GM12864 (cell line): ENCODE results near the gene GSTO1.

Experiments used
- DNase-seq: peaks from one replicate; pipeline ENCODE4 v3.0.0-alpha.2; 2011; ENCODE audit warnings: low read depth
- H3K4me3 ChIP-seq: 2 replicates; pipeline ENCODE4 v1.5.1; 2011; ENCODE audit warnings: mild to moderate bottlenecking, low read depth, low read length, control low read depth
- TF ChIP-seq, protein P1 (sequence below): IDR thresholded peaks from 2 replicates; pipeline ENCODE4 v1.5.1; 2011; ENCODE audit warnings: low read depth, mild to moderate bottlenecking, moderate library complexity, low read length, control low read depth, inconsistent platforms; ENCODE audit errors: missing control alignments

The GSTO1 gene

GRCh38 chr10:104264783-104265182 is 10.1 kb downstream of the GSTO1 start:
- H3K4me3 ChIP-seq, result no peak overlapping the region
- no peak for DNase-seq
- TF ChIP-seq, protein P1, sequence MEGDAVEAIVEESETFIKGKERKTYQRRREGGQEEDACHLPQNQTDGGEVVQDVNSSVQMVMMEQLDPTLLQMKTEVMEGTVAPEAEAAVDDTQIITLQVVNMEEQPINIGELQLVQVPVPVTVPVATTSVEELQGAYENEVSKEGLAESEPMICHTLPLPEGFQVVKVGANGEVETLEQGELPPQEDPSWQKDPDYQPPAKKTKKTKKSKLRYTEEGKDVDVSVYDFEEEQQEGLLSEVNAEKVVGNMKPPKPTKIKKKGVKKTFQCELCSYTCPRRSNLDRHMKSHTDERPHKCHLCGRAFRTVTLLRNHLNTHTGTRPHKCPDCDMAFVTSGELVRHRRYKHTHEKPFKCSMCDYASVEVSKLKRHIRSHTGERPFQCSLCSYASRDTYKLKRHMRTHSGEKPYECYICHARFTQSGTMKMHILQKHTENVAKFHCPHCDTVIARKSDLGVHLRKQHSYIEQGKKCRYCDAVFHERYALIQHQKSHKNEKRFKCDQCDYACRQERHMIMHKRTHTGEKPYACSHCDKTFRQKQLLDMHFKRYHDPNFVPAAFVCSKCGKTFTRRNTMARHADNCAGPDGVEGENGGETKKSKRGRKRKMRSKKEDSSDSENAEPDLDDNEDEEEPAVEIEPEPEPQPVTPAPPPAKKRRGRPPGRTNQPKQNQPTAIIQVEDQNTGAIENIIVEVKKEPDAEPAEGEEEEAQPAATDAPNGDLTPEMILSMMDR, result no peak

DNA sequence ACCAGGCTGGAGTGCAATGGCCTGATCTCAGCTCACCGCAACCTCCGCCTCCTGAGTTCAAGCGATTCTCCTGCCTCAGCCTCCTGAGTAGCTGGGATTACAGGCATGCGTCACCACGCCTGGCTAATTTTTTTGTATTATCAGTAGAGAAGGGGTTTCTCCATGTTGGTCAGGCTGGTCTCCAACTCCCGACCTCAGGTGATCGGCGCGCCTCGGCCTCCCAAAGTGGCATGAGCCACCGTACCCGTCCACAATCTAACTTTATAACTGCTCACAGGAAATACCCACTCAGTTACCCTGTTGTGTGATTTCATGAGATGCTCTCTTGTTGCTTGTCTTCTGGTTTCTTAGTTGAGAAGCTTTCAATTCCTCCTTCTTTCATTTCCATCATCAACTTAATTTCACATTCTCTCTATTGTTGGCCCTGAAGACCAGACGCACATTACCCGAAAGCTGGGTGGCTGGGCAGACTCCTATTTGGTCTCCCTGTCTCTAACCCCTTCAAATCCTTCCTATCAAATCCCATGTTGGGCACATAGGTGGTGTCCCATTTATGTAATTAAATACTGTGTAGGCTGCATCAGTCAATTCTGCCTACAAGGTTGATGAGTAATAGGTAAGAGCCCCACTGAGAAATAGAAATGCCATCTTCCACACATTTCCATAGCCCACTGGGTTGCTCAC is 13.2 kb downstream of the GSTO1 start:
- peak overlapping the region; percentile 77 for H3K4me3 ChIP-seq
- TF ChIP-seq, protein P1, result no peak
- no peak for DNase-seq

GRCh38 chr10:104268405-104268712 is 13.7 kb downstream of the GSTO1 start:
- DNase-seq, result no peak
- peak overlapping the region; percentile 77 for H3K4me3 ChIP-seq
- TF ChIP-seq, protein P1, result no peak

- TF ChIP-seq, protein P1, result no peak
- DNase-seq, result peak; percentile 97
- peak within 1 kb of the TSS; percentile 77 for H3K4me3 ChIP-seq
These were observed 14.3 kb downstream of the GSTO1 start, which contains the start of gene GSTO2 for GRCh38 chr10:104268713-104269645. Gene GSTO2 (plus strand): TSS chr10:104269184. CDS start chr10:104274916, 5,732 bp downstream.

GRCh38 chr10:104273286-104273685 is 18.6 kb downstream of the GSTO1 start:
- TF ChIP-seq, protein P1, result no peak
- H3K4me3 ChIP-seq, result no peak overlapping the region
- no peak for DNase-seq

DNA sequence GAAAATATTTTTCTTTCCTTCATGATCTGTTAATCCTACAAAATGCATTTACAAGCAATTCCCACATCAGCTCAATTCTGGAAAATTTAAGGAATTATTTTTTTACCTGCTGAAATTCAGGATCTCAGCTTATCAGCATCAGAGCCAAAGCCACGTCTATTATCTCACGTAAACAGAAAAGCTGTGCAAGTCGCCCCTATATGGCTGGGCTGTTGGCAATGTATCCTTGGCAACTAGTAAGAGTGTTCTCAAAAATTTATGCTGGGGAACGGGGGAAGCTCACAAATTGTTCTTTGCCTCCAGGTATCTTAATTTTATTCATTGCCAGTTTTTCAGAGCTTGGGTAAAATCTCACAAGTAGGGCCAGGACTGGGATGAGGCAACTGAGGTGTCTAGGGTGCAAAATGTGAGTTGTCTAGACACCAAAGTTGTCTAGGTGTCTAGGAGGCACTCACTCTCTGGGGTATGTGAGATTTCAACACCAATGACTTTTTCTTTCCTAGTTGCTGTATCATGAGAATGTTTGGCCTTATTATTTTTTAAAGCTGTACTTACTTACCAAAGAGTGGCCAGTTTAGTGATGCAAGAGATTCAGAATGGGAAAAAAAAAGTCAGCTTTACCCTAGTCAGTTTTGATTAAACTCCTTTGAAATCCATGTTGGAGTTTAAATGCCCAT is 19.3 kb downstream of the GSTO1 start:
- no peak for DNase-seq
- TF ChIP-seq, protein P1, result no peak
- H3K4me3 ChIP-seq, result no peak overlapping the region
